H1 (cell line): ENCODE measurements around the gene NAB1. TPM values are rescaled to one million over a fixed set of nuclear protein-coding genes. Genes with fewer than 3 reads are reported as not detected.

Experiments
- KDM5A ChIP-seq: fragments of 200-600 bp; IDR thresholded peaks from 2 replicates; pipeline ENCODE4 v1.7.1; 2012; ENCODE audit warnings: mild to moderate bottlenecking, low read length, inconsistent platforms, mixed read lengths
- RAD21 ChIP-seq, 2 experiments: IDR thresholded peaks in 1 of 2; conservative IDR thresholded peaks in 1 of 2; 2 replicates each; pipeline ENCODE4 v1.6.1; 2011; ENCODE audit warnings: low read depth in 2 of 2, low read length in 2 of 2, improper control_type of control experiment in 1 of 2, inconsistent platforms in 1 of 2, mild to moderate bottlenecking in 1 of 2, moderate library complexity in 1 of 2
- SIX5 ChIP-seq: IDR thresholded peaks from 2 replicates; pipeline ENCODE4 v1.6.1; 2011; ENCODE audit warnings: mild to moderate bottlenecking, low read depth, low read length
- polyA plus RNA-seq, 7 experiments: library from polyadenylated mRNA; depleted of rRNA in 3 of 7; stranded (reverse) in 5 of 7; unstranded in 2 of 7; fragments of >200 nt in 5 of 7; fragments of 200-250 nt in 2 of 7; gene quantifications; 1 replicate in 5 of 7; 2 replicates in 1 of 7; 4 replicates in 1 of 7; pipeline versions ENCODE4 v1.2.1 to v1.2.3, GENCODE V29; 2011 to 2013; ENCODE audit warnings: missing spikeins in 2 of 7, mixed read lengths in 2 of 7
- total RNA-seq: library from RNA; stranded (reverse); fragmentation: NEBNext Ultra II Directional; extraction: Animal tissue kit (Norgen Biotek cat#: 25700); gene quantifications from 2 replicates; pipeline ENCODE4 v1.2.1, GENCODE V29; 2021

NAB1 gene
- total and polyA plus RNA-seq, 2 of the 8 experiments (the other 6 are each of a cell fraction or from before 2014, with no cell fraction given): 8.5 to 28.6 TPM

DNA sequence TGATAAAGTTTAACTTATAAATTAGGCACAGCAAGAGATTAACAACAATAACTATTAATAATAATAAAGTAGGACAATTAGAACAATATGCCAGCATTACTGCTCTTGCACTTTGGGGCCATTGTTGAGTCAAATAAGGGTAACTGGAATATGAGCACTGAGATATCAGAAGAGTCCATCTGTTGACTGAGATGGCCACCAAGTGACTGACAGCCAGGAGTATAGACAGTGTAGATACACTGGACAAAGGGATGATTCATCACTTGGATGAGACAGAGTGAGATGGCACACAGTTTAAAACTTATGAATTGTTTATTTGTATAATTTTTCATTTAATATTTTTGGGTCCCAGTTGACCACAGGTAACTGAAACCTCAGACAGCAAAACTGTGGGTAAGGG lies 20.0 kb downstream of the NAB1 start (continued):
- TF ChIP-seq RAD21 (IDR thresholded peaks at IDR 0.05 in 1 of 2, conservative IDR thresholded peaks at IDR 0.05 in 1 of 2; ENCODE audit: low read depth in 2 of 2, low read length in 2 of 2): no peak
- no peak for TF ChIP-seq KDM5A
- no peak for TF ChIP-seq SIX5
